Right lobe of liver (tissue), 6 donors: ENCODE measurements around the gene HORMAD2. TPM values are rescaled to one million over a fixed set of nuclear protein-coding genes. Genes with fewer than 3 reads are reported as not detected.
"Not testable (repeated sequence)": the region's sequence is repeated elsewhere in the genome, so short reads cannot be mapped to it uniquely, and the experiment has no call there.

Source experiments
- ATAC-seq, 4 donors: fragments of 200-7000 bp; cut with Tn5 transposase; one replicate each; pipeline ENCODE4 v1.9.1; 2020; ENCODE audit warnings: mild to moderate bottlenecking in 4 of 4, moderate library complexity in 4 of 4
- DNase-seq, 3 donors: peaks; one replicate each; pipeline ENCODE4 v3.0.0-alpha.2; 2020
- H3K27ac ChIP-seq, 3 donors: fragments of 200-600 bp; one replicate each; pipeline ENCODE4 v1.8.0; 2022
- H3K27me3 ChIP-seq, 2 donors: fragments of 200-600 bp; one replicate each; pipeline ENCODE4 v1.8.0; 2022
- H3K36me3 ChIP-seq, 4 donors: fragments of 200-600 bp; sonication (generic) in 1 of 4; one replicate each; pipeline versions ENCODE4 v1.5.1 to v1.8.0; 2017 to 2022; ENCODE audit warnings: control low read depth in 1 of 4
- H3K4me1 ChIP-seq, 4 donors: fragments of 200-600 bp; sonication (generic) in 1 of 4; one replicate each; pipeline versions ENCODE4 v1.5.1 to v1.8.0; 2017 to 2022; ENCODE audit warnings: control low read depth in 1 of 4
- H3K4me3 ChIP-seq, 3 donors: fragments of 200-600 bp; one replicate each; pipeline ENCODE4 v1.8.0; 2022
- H3K9me3 ChIP-seq, 4 donors: fragments of 200-600 bp; sonication (generic) in 1 of 4; one replicate each; pipeline versions ENCODE4 v1.5.1 to v1.8.0; 2017 to 2022; ENCODE audit warnings: control low read depth in 1 of 4
- POLR2A ChIP-seq: fragments of 450-650 bp; IDR thresholded peaks from one replicate; pipeline ENCODE4 v1.6.1; 2017; ENCODE audit warnings: antibody characterized with exemption, mild to moderate bottlenecking
- WGBS: methylation state at CpG from one replicate; pipeline ENCODE4 v1.1.6; 2018; ENCODE audit warnings: low coverage, low lambda C conversion rate; ENCODE audit not compliant: insufficient coverage; ENCODE audit errors: missing lambda C conversion rate; 5-methylcytosine and 5-hydroxymethylcytosine counted together
- intact Hi-C, 2 donors: fragments of 100-400 bp; cut with DNase I; formaldehyde crosslinking; loops; one replicate each; pipeline versions ENCODE4 v1.11.2 to v1.14.1; 2022
- total RNA-seq, 6 experiments: library from RNA; depleted of rRNA in 2 of 6; stranded (reverse); fragments of >200 nt in 2 of 6; fragmentation: NEBNext Ultra II Directional in 3 of 6; extraction: Animal tissue kit (Norgen Biotek cat#: 25700) in 3 of 6; gene quantifications; one replicate each; pipeline versions ENCODE4 v1.1.0 to v1.2.4, GENCODE V29; 2016 to 2023
- TF ChIP-seq, protein P1 (sequence below), 4 donors: fragments of 200-600 bp in 3 of 4; fragments of 450-650 bp in 1 of 4; IDR thresholded peaks; one replicate each; pipeline versions ENCODE4 v1.5.1 to v1.8.0; 2016 to 2022; ENCODE audit warnings: antibody characterized with exemption in 4 of 4, mild to moderate bottlenecking in 2 of 4
- donor health status: DM: no; HTN: yes; CAD: no.
- donor health status: DM: no; HTN: no; CAD: no.
- donor health status: DM: no; HTN: no; CAD: no.
- donor health status: DM: no; HTN: yes; CAD: no.
- donor health status: DM: no; HTN: yes; CAD: no.

Gene HORMAD2
- total RNA-seq, 6 experiments from 2014 or later = 0.50 to 3.0 (median 1.6) TPM; not detected in 1

DNA sequence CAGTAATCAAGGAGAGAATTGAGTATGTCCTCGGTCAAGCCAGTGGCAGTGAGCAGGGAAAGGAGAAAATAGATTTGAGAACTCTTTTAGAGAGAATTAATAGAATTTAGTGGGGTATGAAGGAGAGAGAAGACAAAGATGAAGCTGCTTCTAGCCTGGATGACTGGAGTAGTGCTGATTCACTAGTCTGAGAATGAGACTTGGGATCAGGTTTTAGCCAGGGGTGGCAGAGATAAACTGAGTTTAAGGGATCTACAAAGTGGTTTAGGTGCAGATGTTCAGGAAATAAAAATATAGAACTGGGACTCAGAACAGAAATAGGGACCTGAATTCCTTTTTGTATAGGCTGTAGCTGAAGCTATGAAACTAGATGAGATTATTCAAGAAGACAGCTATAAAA lies 17.6 kb downstream of the HORMAD2 start:
- H3K27ac ChIP-seq = no peak overlapping the region
- TF ChIP-seq POLR2A = no peak
- TF ChIP-seq, protein P1, sequence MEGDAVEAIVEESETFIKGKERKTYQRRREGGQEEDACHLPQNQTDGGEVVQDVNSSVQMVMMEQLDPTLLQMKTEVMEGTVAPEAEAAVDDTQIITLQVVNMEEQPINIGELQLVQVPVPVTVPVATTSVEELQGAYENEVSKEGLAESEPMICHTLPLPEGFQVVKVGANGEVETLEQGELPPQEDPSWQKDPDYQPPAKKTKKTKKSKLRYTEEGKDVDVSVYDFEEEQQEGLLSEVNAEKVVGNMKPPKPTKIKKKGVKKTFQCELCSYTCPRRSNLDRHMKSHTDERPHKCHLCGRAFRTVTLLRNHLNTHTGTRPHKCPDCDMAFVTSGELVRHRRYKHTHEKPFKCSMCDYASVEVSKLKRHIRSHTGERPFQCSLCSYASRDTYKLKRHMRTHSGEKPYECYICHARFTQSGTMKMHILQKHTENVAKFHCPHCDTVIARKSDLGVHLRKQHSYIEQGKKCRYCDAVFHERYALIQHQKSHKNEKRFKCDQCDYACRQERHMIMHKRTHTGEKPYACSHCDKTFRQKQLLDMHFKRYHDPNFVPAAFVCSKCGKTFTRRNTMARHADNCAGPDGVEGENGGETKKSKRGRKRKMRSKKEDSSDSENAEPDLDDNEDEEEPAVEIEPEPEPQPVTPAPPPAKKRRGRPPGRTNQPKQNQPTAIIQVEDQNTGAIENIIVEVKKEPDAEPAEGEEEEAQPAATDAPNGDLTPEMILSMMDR (IDR thresholded peaks at IDR 0.05) = no peak
- no peaks in the 10 kb centered on the region for H3K27me3 ChIP-seq
- no peaks in the 10 kb centered on the region for H3K4me1 ChIP-seq
- intact Hi-C loops = loop anchor here in 1 of 2 donors (10.0 kb wide), 1 partner anchor 403 kb away; no protein-coding TSS in a partner anchor
- H3K4me3 ChIP-seq = no peak overlapping the region
- H3K9me3 ChIP-seq = no peaks in the 10 kb centered on the region
- 7% methylated on average over 1 of the region's 1 CpG for whole genome bisulfite sequencing
- no peak for DNase-seq
- no peak for ATAC-seq
- H3K36me3 ChIP-seq = no peaks in the 10 kb centered on the region

DNA sequence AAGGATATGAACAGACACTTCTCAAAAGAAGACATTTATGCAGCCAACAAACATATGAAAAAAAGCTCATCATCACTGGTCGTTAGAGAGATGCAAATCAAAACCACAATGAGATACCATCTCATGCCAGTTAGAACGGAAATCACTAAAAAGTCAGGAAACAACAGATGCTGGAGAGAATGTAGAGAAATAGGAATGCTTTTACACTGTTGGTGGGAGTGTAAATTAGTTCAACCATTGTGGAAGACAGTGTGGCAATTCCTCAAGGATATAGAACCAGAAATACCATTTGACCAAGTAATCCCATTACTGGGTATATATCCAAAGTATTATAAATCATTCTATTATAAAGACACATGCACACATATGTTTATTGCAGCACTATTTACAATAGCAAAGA lies 20.5 kb downstream of the HORMAD2 start:
- H3K36me3 ChIP-seq, DNase-seq, H3K4me1 ChIP-seq, ATAC-seq, H3K27ac ChIP-seq, H3K27me3 ChIP-seq, H3K4me3 ChIP-seq, H3K9me3 ChIP-seq: not testable (repeated sequence)
- 39% methylated on average over 2 of the region's 2 CpGs for WGBS
- intact Hi-C loops = loop anchor here in 1 of 2 donors (10.0 kb wide), 1 partner anchor 284 kb away; the partner anchor contains the start of gene RNF215

DNA sequence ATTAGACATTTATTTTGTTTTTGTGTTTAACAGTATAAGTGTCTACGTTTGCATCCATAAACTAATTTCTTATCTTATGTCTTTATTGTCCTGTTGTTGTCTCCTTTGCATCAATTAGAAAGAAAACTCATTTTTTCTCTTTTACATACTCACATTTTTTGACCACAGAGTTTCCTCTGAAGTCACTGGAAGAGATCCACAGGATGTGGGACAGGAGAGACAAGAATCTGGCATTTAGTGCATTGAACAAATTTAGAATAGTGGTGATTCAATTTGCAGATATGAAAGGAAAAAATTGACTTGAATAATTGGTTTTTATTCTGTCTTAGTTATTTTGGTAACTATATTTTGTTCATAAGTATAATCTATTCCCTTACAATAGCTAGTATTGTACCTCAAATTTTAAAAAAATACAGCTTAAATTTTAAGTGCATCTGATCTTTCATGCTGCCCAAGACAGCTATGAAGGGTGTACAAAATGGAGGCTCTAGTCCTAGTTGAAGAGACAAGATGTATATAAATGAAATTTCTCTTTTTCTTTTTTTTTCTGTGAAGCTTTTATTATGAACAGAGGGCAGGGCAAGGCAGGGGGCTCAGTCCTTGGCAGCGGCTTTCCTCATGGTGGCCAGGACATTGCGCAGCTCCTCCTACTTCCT lies 24.4 kb downstream of the HORMAD2 start:
- H3K4me3 ChIP-seq = no peak overlapping the region
- H3K27ac ChIP-seq = no peak overlapping the region
- no peaks in the 10 kb centered on the region for H3K36me3 ChIP-seq
- no peaks in the 10 kb centered on the region for H3K9me3 ChIP-seq
- no peaks in the 10 kb centered on the region for H3K4me1 ChIP-seq
- 76% methylated on average over 3 of the region's 3 CpGs for WGBS
- H3K27me3 ChIP-seq = no peaks in the 10 kb centered on the region
- TF ChIP-seq, protein P1 (IDR thresholded peaks at IDR 0.05) = no peak
- no peak for TF ChIP-seq POLR2A
- ATAC-seq = no peak
- no peak for DNase-seq
- intact Hi-C loops = loop anchor here in 1 of 2 donors (10.0 kb wide), 1 partner anchor 280 kb away; the partner anchor contains the start of gene RNF215

DNA sequence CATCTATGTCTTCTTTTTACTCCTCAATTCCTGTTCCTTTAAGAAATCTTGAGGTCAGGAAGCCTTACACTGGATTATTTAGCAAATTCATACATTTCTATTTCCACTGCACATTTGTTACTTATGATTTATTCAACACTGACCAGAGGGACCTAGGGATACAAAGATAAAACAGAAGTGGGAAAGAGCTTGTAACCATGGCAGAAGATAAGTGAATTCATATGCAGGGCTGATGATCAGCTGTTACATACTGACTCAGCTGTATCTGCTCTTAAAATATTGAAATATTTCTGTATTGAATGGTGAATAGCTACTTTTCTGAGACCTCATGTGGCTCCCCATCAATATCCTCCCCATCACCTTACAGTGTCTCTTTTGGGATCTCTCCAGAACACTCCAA lies 25.2 kb downstream of the HORMAD2 start:
- Histone ChIP-seq H3K9me3 (no peaks in the 10 kb centered on the region), H3K36me3 (no peaks in the 10 kb centered on the region), H3K4me3 (no peak overlapping the region), H3K27ac (no peak overlapping the region), H3K4me1 (no peaks in the 10 kb centered on the region), H3K27me3 (no peaks in the 10 kb centered on the region)
- intact Hi-C loops = loop anchor here in 1 of 2 donors (10.0 kb wide), 1 partner anchor 279 kb away; the partner anchor contains the start of gene RNF215
- no peak for DNase-seq
- no peak for ATAC-seq
- TF ChIP-seq, protein P1 (IDR thresholded peaks at IDR 0.05) = no peak
- TF ChIP-seq POLR2A = no peak

DNA sequence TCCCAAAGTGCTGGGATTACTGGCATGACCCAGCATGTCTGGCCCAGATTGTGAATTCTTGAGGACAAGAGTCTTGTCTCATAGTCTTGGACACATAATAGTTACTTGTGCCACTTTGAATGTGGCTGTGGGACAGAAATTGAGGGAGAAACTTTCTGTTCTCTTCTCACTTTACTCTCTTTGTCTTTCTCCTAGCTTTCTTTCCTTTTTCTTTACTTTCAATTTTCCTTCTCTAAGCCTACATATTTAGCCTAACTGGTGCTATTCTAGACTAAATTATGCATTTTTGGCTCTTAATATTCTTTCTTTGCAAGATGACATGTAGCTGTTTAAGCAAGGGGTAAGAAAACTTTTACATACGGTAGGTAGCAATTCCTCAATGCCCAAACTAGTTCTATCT lies 33.2 kb downstream of the HORMAD2 start:
- intact Hi-C loops = no loop called here
- TF ChIP-seq, protein P1 (IDR thresholded peaks at IDR 0.05) = no peak
- no peak for TF ChIP-seq POLR2A
- Histone ChIP-seq H3K27me3 (no peaks in the 10 kb centered on the region), H3K27ac (no peak overlapping the region), H3K4me3 (no peak overlapping the region), H3K9me3 (no peaks in the 10 kb centered on the region), H3K36me3 (no peaks in the 10 kb centered on the region), H3K4me1 (no peaks in the 10 kb centered on the region)
- WGBS = 60% methylated on average over 1 of the region's 1 CpG
- DNase-seq = no peak
- no peak for ATAC-seq
